H1 (cell line): ENCODE results near the gene ARID1B. TPM values are rescaled to one million over a fixed set of nuclear protein-coding genes. Genes with fewer than 3 reads are reported as not detected.

Source experiments
- CTCF ChIA-PET: fragments of 300-600 bp; sonication (Branson Sonifier 250); formaldehyde crosslinking; loops from one replicate; lab custom pipeline; 2021; ENCODE audit not compliant: partially characterized antibody; lab: Charles Lee
- POLR2A ChIA-PET: fragments of 300-600 bp; sonication (Branson Sonifier 250); formaldehyde crosslinking; loops from one replicate; lab custom pipeline; 2021; ENCODE audit warnings: inconsistent platforms; ENCODE audit not compliant: partially characterized antibody; lab: Charles Lee
- DNase-seq, 2 experiments: peaks; one replicate each; pipeline versions ENCODE4 v3.0.0 to v3.0.0-alpha.2; 2010 to 2022; ENCODE audit warnings: low spot score in 2 of 2, low read depth in 1 of 2, mixed read lengths in 1 of 2
- FAIRE-seq: peaks from 2 replicates; lab custom pipeline; 2011; peaks lifted over from hg19 to GRCh38; lab: Jason Lieb, UNC
- H2AFZ ChIP-seq: 2 replicates; pipeline ENCODE4 v1.8.1; 2012; ENCODE audit warnings: low read length, inconsistent platforms
- H2AK5ac ChIP-seq: 2 replicates; pipeline ENCODE4 v1.6.1; 2013; ENCODE audit warnings: low read depth, low read length
- H2BK120ac ChIP-seq: replicated peaks from 2 replicates; pipeline ENCODE3; 2013; ENCODE audit warnings: low read depth, low read length, inconsistent platforms
- H2BK12ac ChIP-seq: 2 replicates; pipeline ENCODE4 v1.6.1; 2013; ENCODE audit warnings: low read depth, low read length
- H2BK15ac ChIP-seq: 2 replicates; pipeline ENCODE4 v1.6.1; 2013; ENCODE audit warnings: low read length
- H2BK20ac ChIP-seq: 2 replicates; pipeline ENCODE4 v1.6.1; 2013; ENCODE audit warnings: low read length
- H2BK5ac ChIP-seq: 2 replicates; pipeline ENCODE4 v1.6.1; 2013; ENCODE audit warnings: low read depth, low read length
- H3K14ac ChIP-seq: 2 replicates; pipeline ENCODE4 v1.6.1; 2013; ENCODE audit warnings: inconsistent platforms; ENCODE audit not compliant: insufficient read length
- H3K18ac ChIP-seq: 2 replicates; pipeline ENCODE4 v1.6.1; 2013; ENCODE audit warnings: low read length; ENCODE audit errors: extremely low read depth
- H3K23ac ChIP-seq: 2 replicates; pipeline ENCODE4 v1.6.1; 2013; ENCODE audit warnings: inconsistent platforms; ENCODE audit not compliant: insufficient read length
- H3K23me2 ChIP-seq: 2 replicates; pipeline ENCODE4 v1.6.1; 2013; ENCODE audit warnings: low read depth, low read length
- H3K27ac ChIP-seq: 2 replicates; pipeline ENCODE4 v1.6.1; 2011; ENCODE audit warnings: low read depth, low read length, inconsistent platforms
- H3K27me3 ChIP-seq, 4 experiments: replicated peaks in 1 of 4; 1 replicate in 1 of 4; 2 replicates in 3 of 4; pipeline versions ENCODE4 v1.6.1 to v1.8.1; 2011 to 2013; ENCODE audit warnings: low read length in 3 of 4, mild to moderate bottlenecking in 3 of 4, inconsistent platforms in 2 of 4, mixed read lengths in 2 of 4, moderate library complexity in 1 of 4; ENCODE audit not compliant: control insufficient read depth in 3 of 4, insufficient read depth in 3 of 4; ENCODE audit errors: extremely low read depth in 1 of 4
- H3K36me3 ChIP-seq, 4 experiments: 2 replicates each; pipeline versions ENCODE4 v1.6.1 to v1.8.1; 2011 to 2013; ENCODE audit warnings: mild to moderate bottlenecking in 4 of 4, low read length in 3 of 4, moderate library complexity in 2 of 4, control low read depth in 1 of 4, inconsistent platforms in 1 of 4; ENCODE audit not compliant: insufficient read depth in 4 of 4, control insufficient read depth in 2 of 4
- H3K4ac ChIP-seq: replicated peaks from 2 replicates; pipeline ENCODE3; 2013; ENCODE audit warnings: low read length, low read depth, mixed read lengths, inconsistent platforms; ENCODE audit not compliant: insufficient read length
- H3K4me1 ChIP-seq, 4 experiments: replicated peaks in 1 of 4; 1 replicate in 1 of 4; 2 replicates in 3 of 4; pipeline versions ENCODE4 v1.6.1 to v1.8.1; 2011 to 2013; ENCODE audit warnings: low read length in 3 of 4, inconsistent platforms in 2 of 4, mixed read lengths in 1 of 4; ENCODE audit not compliant: insufficient read depth in 4 of 4, control insufficient read depth in 3 of 4
- H3K4me2 ChIP-seq, 2 experiments: 2 replicates each; pipeline versions ENCODE4 v1.6.1 to v1.8.1; 2011 to 2013; ENCODE audit warnings: low read depth in 2 of 2, low read length in 2 of 2, control low read depth in 1 of 2, inconsistent platforms in 1 of 2, mild to moderate bottlenecking in 1 of 2; ENCODE audit not compliant: insufficient read depth in 1 of 2
- H3K4me3 ChIP-seq, 4 experiments: fragments of 200-600, 300-600 bp in 1 of 4; sonication (generic), shearing (Covaris generic), sonication (Bioruptor Twin) in 1 of 4; 2 replicates each; pipeline versions ENCODE4 v1.5.1 to v1.8.1; 2011 to 2016; ENCODE audit warnings: low read length in 4 of 4, low read depth in 3 of 4, control low read depth in 2 of 4, inconsistent platforms in 2 of 4, mild to moderate bottlenecking in 2 of 4, mixed read lengths in 1 of 4, moderate library complexity in 1 of 4; ENCODE audit not compliant: insufficient read depth in 2 of 4; ENCODE audit errors: extremely low read depth in 1 of 4
- H3K56ac ChIP-seq: replicated peaks from 2 replicates; pipeline ENCODE3; 2013; ENCODE audit warnings: low read depth, mild to moderate bottlenecking, mixed read lengths, low read length, inconsistent platforms; ENCODE audit not compliant: insufficient read length
- H3K79me1 ChIP-seq: 2 replicates; pipeline ENCODE4 v1.6.1; 2013; ENCODE audit warnings: low read depth, low read length, control low read depth
- H3K79me2 ChIP-seq, 2 experiments: 2 replicates each; pipeline versions ENCODE4 v1.6.1 to v1.8.1; 2012 to 2013; ENCODE audit warnings: low read length in 2 of 2, mild to moderate bottlenecking in 2 of 2, inconsistent platforms in 1 of 2; ENCODE audit not compliant: insufficient read depth in 2 of 2, control insufficient read depth in 1 of 2
- H3K9ac ChIP-seq, 4 experiments: replicated peaks in 1 of 4; 1 replicate in 1 of 4; 2 replicates in 3 of 4; pipeline versions ENCODE4 v1.6.1 to v1.8.1; 2011 to 2013; ENCODE audit warnings: low read depth in 3 of 4, low read length in 3 of 4, control low read depth in 2 of 4, mild to moderate bottlenecking in 2 of 4, moderate library complexity in 2 of 4, inconsistent platforms in 1 of 4; ENCODE audit errors: extremely low read depth in 1 of 4
- H3K9me3 ChIP-seq, 2 experiments: 2 replicates each; pipeline versions ENCODE4 v1.6.1 to v1.8.1; 2012 to 2013; ENCODE audit warnings: mild to moderate bottlenecking in 2 of 2, moderate library complexity in 2 of 2, control low read depth in 1 of 2, inconsistent platforms in 1 of 2, low read depth in 1 of 2, low read length in 1 of 2, mixed read lengths in 1 of 2; ENCODE audit not compliant: insufficient read depth in 2 of 2
- H4K20me1 ChIP-seq, 2 experiments: replicated peaks in 1 of 2; 2 replicates each; pipeline versions ENCODE3 to v1.8.1; 2011 to 2013; ENCODE audit warnings: inconsistent platforms in 2 of 2, low read length in 2 of 2, mild to moderate bottlenecking in 1 of 2; ENCODE audit not compliant: insufficient read depth in 2 of 2, control insufficient read depth in 1 of 2
- H4K5ac ChIP-seq: 2 replicates; pipeline ENCODE4 v1.6.1; 2013; ENCODE audit warnings: low read length, low read depth, mixed read lengths, inconsistent platforms; ENCODE audit not compliant: insufficient read length
- H4K8ac ChIP-seq: 2 replicates; pipeline ENCODE4 v1.8.0; 2013; ENCODE audit warnings: mild to moderate bottlenecking, moderate library complexity, low read length, inconsistent platforms; ENCODE audit not compliant: insufficient read depth; ENCODE audit errors: extremely low read depth
- H4K91ac ChIP-seq: replicated peaks from 2 replicates; pipeline ENCODE3; 2013; ENCODE audit warnings: low read length, mixed read lengths, inconsistent platforms; ENCODE audit not compliant: insufficient read length
- BRCA1 ChIP-seq: IDR thresholded peaks from 2 replicates; pipeline ENCODE4 v1.6.1; 2012; ENCODE audit warnings: low read depth, low read length, improper control_type of control experiment
- EP300 ChIP-seq, 2 experiments: IDR thresholded peaks; 1 replicate in 1 of 2; 2 replicates in 1 of 2; pipeline ENCODE4 v1.6.1; 2011 to 2012; ENCODE audit warnings: low read depth in 2 of 2, low read length in 2 of 2, mild to moderate bottlenecking in 2 of 2, borderline replicate concordance in 1 of 2, inconsistent platforms in 1 of 2, moderate library complexity in 1 of 2
- WGBS, 2 experiments: shearing (Covaris generic) in 1 of 2; methylation state at CpG; one replicate each; pipeline versions ENCODE4 v1.1.6 to v1.1.7; 2013 to 2015; ENCODE audit warnings: low lambda C conversion rate in 2 of 2, mixed read lengths in 2 of 2, inconsistent platforms in 1 of 2, low coverage in 1 of 2, missing lambda C conversion rate in 1 of 2; ENCODE audit not compliant: insufficient replicate concordance in 2 of 2, insufficient coverage in 1 of 2, insufficient read length in 1 of 2; ENCODE audit errors: extremely low coverage in 1 of 2, missing lambda C conversion rate in 1 of 2; 5-methylcytosine and 5-hydroxymethylcytosine counted together
- polyA plus RNA-seq, 7 experiments: library from polyadenylated mRNA; depleted of rRNA in 3 of 7; stranded (reverse) in 5 of 7; unstranded in 2 of 7; fragments of >200 nt in 5 of 7; fragments of 200-250 nt in 2 of 7; gene quantifications; 1 replicate in 5 of 7; 2 replicates in 1 of 7; 4 replicates in 1 of 7; pipeline versions ENCODE4 v1.2.1 to v1.2.3, GENCODE V29; 2011 to 2013; ENCODE audit warnings: missing spikeins in 2 of 7, mixed read lengths in 2 of 7
- total RNA-seq: library from RNA; stranded (reverse); fragmentation: NEBNext Ultra II Directional; extraction: Animal tissue kit (Norgen Biotek cat#: 25700); gene quantifications from 2 replicates; pipeline ENCODE4 v1.2.1, GENCODE V29; 2021

ARID1B gene
- total and polyA plus RNA-seq, 2 of the 8 experiments (the other 6 are each of a cell fraction or from before 2014, with no cell fraction given): 24.3 to 70.3 TPM

DNA sequence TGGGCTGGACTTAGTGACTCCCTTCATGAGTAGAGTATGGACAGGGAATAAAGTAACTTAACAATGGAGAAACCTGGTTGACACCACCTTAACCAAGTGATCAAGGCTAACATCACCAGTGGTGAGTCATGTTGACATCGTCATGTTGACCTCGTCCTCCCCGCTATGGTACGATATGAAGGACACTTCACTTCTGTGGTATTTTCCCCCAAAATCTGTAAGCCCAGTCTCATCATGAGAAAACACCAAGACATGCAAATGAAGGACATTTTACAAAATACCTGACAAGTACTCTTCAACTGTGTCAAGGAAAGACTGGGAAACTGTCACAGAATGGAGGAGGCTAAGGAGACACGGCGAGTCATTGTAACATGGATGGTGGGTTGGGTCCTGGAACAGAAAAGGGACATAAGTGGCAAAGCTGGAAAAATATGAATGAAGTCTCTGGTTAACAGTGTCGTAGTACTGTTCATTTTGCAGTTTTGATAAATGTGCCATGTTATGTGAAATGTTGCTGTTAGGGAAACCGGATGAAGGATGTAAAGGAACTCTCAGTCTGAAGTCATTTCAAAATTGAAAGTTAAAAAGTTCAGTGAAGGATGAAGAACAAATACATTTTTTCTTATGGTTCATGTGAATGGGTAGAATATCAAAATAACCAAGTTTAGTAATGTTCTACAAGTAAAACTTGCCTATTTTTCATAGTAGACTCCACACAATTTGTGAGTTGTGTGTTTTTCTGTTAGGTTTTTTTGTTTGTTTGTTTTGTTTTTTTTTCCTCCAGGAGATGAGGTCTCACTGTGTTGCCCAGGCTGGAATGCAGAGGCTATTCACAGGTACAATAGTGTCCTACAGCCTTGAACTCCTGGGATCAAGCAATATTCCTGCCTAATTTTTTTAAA lies 298.6 kb downstream of the ARID1B start:
- Histone ChIP-seq H3K23ac (no peak overlapping the region), H2AK5ac (peak overlapping the region; percentile 75; the same call in 1 of the 2 replicates), H4K8ac (no peak overlapping the region), H4K20me1 (no peaks in the 10 kb centered on the region), H3K27ac (no peak overlapping the region), H2AFZ (no peak overlapping the region), H3K36me3 (no peaks in the 10 kb centered on the region), H3K9ac (no peak overlapping the region), H3K4me3 (no peak overlapping the region), H3K79me2 (peaks cover 0 to 57% of the 10 kb centered on the region in 2 experiments; a peak in 2 of 4 replicates), H3K56ac (no peak overlapping the region), H3K4ac (no peak overlapping the region), H2BK15ac (no peak overlapping the region), H2BK20ac (no peak overlapping the region), H4K5ac (no peak overlapping the region), H3K27me3 (no peaks in the 10 kb centered on the region), H3K4me1 (peaks cover 0 to 15% (median 7%) of the 10 kb centered on the region in 4 experiments; a peak in 5 of 7 replicates), H3K79me1 (no peaks in the 10 kb centered on the region), H3K14ac (no peak overlapping the region), H4K91ac (no peak overlapping the region), H3K18ac (no peak overlapping the region), H3K23me2 (no peaks in the 10 kb centered on the region), H2BK12ac (no peak overlapping the region), H2BK120ac (no peak overlapping the region), H3K4me2 (no peak overlapping the region), H2BK5ac (no peak overlapping the region), H3K9me3 (no peaks in the 10 kb centered on the region)
- ChIA-PET CTCF (no interaction called here), POLR2A (no interaction called here)
- DNase-seq (no peak), FAIRE-seq (peak; percentile 57)
- TF ChIP-seq BRCA1: no peak
- TF ChIP-seq EP300 (IDR thresholded peaks at IDR 0.05; ENCODE audit: borderline replicate concordance in 1 of 2, low read depth in 2 of 2, low read length in 2 of 2): no peak
- 92% methylated on average over 8 of the region's 8 CpGs; no CpG with 5 or more reads in 1 of the 2 experiments for WGBS, 2 experiments
